GM12864 (cell line): ENCODE measurements around the gene COL26A1.

Source experiments
- DNase-seq: peaks from one replicate; pipeline ENCODE4 v3.0.0-alpha.2; 2011; ENCODE audit warnings: low read depth
- H3K4me3 ChIP-seq: 2 replicates; pipeline ENCODE4 v1.5.1; 2011; ENCODE audit warnings: mild to moderate bottlenecking, low read depth, low read length, control low read depth
- TF ChIP-seq, protein P1 (sequence below): IDR thresholded peaks from 2 replicates; pipeline ENCODE4 v1.5.1; 2011; ENCODE audit warnings: low read depth, mild to moderate bottlenecking, moderate library complexity, low read length, control low read depth, inconsistent platforms; ENCODE audit errors: missing control alignments

The COL26A1 gene

DNA sequence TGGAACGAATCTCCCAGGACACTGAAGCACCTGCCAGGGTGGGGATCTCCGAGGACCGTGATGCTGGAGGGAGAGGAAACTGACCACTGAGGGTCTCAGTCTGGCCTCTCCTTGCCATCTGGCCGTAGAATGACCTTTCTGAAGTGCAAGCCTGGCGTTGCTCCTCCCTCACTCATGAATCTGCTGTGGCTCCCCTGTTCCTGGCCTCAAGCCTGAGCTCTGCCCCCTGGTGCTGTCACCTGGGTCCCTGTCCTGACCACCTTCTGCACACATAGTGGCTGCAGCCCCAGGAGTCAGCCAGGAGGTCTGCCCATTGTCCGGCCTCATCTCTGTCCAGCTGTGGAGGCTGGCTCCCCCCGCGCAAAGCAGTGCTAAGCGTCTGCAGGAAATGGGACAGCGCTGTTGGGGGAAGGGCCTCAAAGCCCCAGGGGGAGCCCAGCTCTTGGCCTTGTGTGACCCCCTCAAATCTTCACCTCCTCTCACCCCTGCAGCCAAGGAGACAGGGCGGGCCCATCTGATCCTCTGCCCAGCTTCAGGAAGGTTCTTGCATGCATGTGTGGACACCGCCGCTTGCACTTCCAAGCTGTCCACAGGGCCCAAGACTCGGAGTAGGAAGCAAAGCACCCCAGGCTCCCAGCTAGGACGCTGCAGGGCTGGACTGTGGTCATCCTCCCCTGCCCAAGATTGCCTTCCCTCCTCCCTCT lies 200.7 kb downstream of the COL26A1 start:
- TF ChIP-seq, protein P1, sequence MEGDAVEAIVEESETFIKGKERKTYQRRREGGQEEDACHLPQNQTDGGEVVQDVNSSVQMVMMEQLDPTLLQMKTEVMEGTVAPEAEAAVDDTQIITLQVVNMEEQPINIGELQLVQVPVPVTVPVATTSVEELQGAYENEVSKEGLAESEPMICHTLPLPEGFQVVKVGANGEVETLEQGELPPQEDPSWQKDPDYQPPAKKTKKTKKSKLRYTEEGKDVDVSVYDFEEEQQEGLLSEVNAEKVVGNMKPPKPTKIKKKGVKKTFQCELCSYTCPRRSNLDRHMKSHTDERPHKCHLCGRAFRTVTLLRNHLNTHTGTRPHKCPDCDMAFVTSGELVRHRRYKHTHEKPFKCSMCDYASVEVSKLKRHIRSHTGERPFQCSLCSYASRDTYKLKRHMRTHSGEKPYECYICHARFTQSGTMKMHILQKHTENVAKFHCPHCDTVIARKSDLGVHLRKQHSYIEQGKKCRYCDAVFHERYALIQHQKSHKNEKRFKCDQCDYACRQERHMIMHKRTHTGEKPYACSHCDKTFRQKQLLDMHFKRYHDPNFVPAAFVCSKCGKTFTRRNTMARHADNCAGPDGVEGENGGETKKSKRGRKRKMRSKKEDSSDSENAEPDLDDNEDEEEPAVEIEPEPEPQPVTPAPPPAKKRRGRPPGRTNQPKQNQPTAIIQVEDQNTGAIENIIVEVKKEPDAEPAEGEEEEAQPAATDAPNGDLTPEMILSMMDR, result no peak
- no peak for DNase-seq
- no peak overlapping the region for H3K4me3 ChIP-seq

DNA sequence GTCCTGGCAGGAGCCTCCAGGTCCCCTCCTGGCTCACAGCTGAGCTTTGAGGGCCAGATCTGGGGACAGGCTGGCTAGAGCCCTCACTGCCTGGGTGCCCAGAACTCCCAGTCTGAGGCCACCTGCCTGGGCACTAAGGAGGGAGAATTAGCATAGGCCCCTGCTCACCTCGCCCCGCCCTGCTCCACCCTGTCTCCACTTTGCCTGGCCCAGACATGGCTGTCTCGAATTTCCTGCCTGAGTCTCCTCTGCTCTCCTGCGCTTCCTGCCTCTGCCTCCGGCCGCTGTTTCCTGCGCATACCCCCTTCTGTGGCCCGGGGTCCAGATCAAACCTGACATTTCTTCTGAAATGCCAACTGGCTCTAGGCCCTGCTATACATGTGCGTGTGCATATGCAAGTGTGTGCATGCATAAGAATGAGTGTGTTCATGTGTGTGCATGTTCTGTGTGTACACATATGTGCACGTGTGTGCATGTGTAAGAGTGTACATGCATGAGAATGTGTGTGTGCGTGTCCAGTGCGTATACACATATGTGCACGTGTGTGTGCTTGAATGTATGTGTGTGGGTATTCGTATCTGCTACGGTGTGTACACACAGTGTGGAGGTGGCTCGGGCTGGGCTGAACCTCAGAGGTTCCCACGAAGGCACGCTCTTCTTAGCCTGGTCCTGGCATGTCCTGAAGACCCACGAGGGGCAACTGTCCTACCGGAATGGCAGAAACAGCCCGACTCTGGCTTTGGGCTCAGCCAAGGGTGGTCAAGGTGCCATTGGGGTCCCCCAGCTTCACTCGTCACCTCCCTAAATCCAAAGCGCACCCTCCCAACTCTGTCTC lies 201.5 kb downstream of the COL26A1 start:
- TF ChIP-seq, protein P1, result no peak
- DNase-seq, result no peak
- no peak overlapping the region for H3K4me3 ChIP-seq

DNA sequence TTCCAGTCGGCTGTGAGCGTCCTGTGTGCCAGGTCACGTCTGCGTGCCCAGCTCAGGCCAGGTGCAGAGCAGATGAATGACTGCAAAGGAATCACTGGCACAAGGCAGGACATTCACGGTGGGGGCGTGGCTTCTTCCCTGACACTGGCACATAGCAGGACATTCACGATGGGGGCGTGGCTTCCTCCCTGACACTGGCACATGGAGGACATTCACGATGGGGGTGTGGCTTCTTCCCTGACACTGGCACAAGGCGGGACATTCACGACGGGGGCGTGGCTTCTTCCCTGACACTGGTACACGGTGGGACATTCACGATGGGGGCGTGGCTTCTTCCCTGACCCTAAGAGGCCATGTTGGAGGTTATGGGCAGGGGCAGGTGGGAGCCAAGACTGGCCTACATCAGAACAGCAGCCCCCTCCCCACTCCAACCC lies 202.1 kb downstream of the COL26A1 start:
- no peak overlapping the region for H3K4me3 ChIP-seq
- TF ChIP-seq, protein P1, result no peak
- DNase-seq, result no peak

DNA sequence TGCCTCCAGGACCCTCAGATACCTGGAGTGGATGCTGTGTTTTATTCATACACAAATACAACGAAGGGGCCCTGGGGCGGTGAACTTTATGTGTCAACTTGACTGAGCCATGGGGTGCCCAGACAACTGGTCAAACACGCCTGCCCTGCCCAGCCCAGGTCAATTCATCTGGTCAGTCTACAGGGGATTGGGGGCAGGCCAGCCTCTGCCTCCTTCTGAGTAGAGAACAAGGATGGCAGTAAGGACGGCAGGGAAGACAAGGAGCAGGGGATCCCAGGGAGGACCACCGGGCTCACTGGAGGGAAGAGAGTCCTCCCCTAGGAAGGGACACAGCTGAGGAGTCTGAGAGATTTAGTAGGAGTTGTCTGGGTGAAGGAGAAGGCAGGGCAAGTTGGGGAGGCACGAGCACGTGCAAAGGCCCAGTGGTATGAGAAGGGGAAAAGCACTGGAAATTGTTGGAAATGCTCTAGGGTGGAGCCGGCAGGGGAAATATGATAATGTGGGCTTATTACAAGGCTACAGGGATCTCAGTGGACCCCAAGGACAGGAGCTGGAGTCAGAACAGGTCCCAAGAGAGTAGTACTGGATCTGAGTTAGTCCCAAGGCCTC lies 203.0 kb downstream of the COL26A1 start:
- no peak overlapping the region for H3K4me3 ChIP-seq
- DNase-seq, result no peak
- TF ChIP-seq, protein P1, result no peak

DNA sequence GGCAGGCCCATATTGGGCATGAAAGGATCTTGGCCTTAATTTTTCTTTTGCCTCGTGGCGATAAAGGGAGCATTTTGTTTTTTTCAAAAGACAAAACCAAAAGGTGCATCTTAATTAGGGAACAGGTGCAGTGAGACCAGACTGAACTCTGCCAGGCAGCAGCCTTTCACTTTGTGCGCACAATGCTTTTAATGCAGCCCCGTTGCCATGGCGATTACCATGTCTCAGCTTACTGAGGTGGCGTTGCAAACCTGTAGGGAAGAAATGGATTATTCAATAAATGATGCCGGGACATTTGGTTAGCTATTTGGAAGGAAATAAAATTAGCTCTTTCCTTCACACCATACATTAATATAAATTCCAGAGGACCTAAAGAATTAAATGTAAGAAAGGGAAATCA lies 204.6 kb downstream of the COL26A1 start:
- TF ChIP-seq, protein P1, result no peak
- DNase-seq, result no peak
- no peak overlapping the region for H3K4me3 ChIP-seq

DNA sequence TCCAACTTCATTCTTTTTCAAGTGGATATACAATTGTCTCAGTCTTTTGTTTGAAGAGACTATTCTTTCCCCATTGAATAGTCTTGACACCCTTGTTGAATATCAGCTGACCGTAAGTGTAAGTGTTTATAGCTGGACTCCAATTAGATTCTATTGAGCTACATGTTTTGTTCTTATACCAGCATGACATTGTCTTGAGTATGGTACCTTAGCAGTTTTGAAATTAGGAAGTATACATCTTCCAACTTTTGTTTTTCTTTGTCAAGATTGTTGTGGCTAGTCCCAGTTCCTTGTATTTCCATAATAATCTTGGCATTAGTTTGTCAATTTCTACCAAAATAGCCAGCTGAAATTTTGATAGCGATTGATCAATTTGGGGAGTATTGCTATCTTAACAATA lies 209.5 kb downstream of the COL26A1 start:
- DNase-seq, result no peak

More for the DNA sequence above, 209.5 kb downstream of the COL26A1 start:
- TF ChIP-seq, protein P1, result no peak
- H3K4me3 ChIP-seq, result no peak overlapping the region
